Ecto neural progenitor cell (in vitro differentiated cells): Measurements from ENCODE around the gene VPS8.

Experiments used
- DNase-seq: peaks from one replicate; pipeline ENCODE4 v3.0.0-alpha.2; 2018; ENCODE audit warnings: low spot score

Gene VPS8

DNA sequence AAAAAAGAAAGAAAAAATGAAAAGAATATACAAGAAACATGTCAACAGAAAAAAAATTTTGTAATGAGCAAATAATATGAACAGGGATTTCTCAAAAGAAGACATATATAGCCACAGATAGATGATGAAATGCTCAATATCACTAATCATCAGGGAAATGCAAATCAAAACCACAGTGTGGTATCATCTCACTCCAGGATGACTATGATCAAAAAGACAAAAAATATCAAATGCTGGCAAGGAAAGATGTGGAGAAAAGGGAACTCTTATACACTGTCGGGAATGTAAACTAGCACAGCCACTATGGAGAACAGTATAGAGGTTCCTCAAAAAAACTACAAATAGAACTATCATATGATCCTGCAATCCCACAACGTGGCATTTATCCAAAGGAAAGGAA lies 246.8 kb downstream of the VPS8 start:
- DNase-seq: no peak

GRCh38 chr3:185059766-185060165 lies 247.8 kb downstream of the VPS8 start:
- DNase-seq: no peak

DNA sequence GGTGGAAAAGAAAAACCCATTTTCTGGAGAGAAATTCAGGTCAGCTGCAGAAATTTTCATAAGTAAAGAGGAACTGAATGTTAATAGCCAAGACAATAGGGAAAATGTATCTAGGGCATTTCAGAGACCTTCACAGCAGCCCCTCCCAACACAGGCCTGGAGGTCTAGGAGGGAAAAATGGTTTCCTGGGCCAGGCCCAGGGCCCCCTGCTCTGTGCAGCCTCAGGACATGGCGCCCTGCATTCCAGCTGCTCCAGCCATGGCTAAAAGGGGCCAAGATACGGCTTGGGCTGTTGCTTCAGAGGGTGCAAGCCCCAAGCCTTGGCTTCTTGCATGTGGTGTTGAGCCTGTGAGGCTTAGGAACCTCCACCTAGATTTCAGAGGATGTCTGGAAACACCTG lies 248.7 kb downstream of the VPS8 start:
- DNase-seq: no peak

DNA sequence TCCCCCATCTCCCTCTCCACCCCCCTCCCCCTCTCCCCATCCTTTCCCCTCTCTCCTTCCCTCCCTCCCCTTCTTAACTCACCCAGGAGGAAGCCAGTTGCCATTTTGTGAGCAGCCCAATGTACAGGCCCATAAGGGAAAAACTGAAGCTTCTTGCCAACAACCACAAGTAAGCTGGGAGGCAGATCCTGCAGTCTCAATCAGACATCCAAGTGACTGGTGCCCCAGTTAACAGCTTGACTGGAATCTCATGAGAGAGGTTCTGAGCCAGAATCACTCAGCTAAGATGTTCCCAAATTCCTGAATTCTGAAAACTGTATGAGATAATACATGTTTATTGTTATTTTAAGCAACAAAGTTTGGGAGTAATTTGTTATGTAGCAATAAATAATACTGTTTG lies 250.2 kb downstream of the VPS8 start:
- DNase-seq: no peak

GRCh38 chr3:185063431-185063830 lies 251.5 kb downstream of the VPS8 start:
- no peak for DNase-seq

- no peak for DNase-seq
These were observed 253.1 kb downstream of the VPS8 start for GRCh38 chr3:185065059-185065458.

DNA sequence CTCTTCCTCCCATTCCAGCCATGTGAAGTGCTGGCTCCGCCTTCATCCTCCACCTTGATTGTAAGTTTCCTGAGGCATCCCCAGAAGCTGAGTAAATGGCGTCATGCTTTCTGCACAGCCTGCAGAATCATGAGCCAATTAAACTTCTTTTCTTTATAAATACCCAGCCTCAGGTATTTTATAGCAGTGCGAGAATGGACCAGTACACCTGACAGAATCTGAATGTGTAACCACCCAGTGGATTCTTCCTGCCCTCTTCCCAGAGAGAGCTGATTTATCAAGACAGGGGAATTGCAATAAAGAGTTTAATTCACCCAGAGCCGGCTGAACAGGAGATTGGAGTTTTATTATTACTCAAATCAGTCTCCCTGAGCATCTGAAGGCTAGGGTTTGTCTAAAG lies 254.3 kb downstream of the VPS8 start:
- DNase-seq: no peak

DNA sequence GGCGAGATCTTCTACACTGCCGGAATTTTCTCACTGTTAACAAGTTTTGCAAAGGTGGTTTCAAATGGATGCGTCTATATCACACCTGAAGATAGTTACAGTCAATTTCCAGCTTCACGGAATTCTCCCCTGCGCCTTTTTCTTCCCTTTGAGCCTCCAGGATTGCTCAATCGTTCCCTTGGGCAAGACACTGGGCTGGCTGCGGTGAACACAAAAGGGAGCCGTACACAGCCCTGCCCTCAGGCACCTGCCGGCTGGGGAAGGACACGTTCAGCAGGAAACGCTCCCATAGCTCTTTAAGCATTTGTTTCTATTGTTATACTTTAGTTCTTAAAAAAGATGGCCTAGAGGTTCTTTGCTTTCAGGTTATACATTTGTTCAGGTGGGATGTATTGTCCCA lies 255.2 kb downstream of the VPS8 start:
- no peak for DNase-seq

- peak; percentile 76 for DNase-seq
These were observed 257.4 kb downstream of the VPS8 start for GRCh38 chr3:185069037-185070030.

DNA sequence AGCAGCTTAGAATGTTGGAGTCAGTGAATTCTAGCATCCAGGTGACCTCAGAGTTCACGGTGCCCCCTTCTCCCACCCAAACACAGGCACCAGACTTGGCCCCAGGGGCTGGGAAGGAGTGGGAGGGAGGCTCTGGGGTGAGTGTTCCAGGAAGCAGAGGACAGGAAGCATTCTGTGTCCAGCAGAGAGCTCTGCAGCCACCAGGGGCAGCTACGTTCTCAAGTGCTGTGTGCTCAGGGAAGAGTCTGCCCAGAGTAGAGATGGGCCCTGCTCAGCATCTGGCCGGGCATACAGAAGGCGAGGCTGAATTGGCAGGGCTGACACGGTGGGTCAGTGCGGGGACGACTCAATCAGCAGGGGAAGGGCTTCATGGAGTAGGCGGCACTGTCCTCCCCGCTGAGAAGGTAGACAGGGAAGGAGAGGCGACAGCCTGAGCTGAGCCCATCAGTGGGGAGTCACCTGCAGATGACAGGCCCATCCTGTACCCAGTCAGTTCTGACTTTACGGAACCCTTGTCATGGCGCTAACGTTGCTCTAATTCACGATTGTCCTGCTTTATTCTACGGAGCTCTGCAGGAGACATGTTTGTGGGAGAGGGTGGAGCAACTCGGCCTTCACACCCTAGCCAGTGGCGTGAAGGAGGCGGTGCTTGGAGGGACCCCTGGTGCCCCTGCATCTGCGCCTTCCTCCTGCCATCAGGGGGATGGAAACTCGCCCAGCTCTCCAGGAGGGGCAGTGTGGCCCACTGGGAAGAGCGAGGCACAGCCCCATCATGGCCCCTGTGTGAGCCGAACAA lies 258.7 kb downstream of the VPS8 start:
- peak; percentile 78 for DNase-seq

- no peak for DNase-seq
These were observed 259.4 kb downstream of the VPS8 start for GRCh38 chr3:185071287-185071800.

DNA sequence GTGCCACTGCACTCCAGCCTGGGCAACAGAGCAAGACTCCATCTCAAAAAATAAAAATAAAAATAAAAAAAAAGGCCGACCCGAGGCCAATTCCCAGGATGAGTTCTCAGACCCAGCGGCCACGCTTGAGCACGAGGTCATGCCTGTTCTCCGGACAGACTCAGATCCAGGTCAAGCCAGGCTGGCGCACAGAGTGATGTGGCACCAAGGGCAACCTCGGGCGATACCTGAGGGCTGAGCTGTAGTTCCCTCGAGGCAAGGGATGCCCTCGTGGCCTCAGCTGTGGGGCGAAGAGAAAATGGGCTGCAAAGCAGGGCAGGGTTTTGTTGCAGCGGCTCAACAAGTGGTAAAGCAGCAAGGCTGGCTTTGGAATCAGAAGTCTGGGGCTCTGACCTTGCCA lies 263.6 kb downstream of the VPS8 start:
- no peak for DNase-seq

- DNase-seq: no peak
These were observed 264.3 kb downstream of the VPS8 start for GRCh38 chr3:185076219-185076618.

- no peak for DNase-seq
These were observed 267.7 kb downstream of the VPS8 start for GRCh38 chr3:185079625-185080024.

DNA sequence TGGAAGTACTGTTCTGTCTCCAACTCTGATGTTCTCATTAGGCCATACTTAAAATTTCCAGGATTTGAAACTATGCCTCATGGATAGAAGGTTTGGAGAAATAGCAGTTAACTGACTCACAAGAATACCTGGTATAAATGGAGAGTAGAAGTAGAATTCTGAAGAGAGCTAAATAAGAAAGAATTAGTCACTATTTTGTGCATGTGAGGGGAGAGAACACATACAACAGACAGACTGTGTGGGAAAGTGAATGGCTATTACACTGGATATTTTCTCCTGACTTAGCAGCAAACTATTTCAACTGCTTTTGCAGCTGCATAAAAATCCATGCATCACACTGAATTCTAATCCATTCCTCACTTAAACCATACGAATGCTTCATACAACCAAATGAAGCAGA lies 269.6 kb downstream of the VPS8 start:
- no peak for DNase-seq

DNA sequence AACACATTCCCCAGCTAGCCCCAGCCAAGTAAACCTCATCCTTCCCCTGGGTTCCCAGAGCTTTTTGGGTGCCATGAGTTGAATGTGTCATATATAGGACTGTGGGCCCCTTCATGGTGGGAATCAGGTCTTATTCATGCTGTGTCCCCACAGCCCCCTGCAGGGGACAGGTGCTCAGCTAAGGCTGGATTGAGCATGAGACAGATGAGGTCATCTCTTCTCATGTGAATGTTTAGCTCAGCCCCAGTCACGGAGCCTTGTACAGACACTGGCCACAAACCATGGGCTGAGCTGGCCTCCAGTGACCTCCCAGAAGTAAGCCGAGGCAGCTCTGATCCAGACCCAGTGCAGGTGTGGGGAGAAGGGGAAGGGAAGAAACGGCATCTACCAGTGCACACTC lies 270.2 kb downstream of the VPS8 start:
- no peak for DNase-seq

- no peak for DNase-seq
These were observed 270.9 kb downstream of the VPS8 start for GRCh38 chr3:185082829-185083228.

GRCh38 chr3:185084402-185084801 lies 272.4 kb downstream of the VPS8 start:
- no peak for DNase-seq

DNA sequence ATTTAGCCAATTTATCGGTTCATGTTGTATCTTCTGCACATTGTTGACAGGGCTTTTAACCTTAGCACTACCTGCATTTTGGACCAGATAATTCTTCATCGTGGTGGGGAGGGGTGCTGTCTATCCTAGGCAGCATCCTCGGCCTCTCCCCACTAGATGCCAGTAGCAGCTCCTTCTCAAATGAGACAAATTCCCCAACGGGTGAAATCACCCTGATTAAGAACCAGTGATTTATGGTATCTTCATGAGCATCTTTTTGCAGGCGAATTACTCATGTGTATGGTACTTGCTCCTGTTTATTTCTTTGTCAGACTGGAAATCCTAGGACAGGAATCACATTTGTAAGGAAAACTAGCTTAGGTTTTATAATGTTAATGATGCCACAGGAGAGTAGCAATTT lies 272.9 kb downstream of the VPS8 start:
- no peak for DNase-seq

GRCh38 chr3:185087419-185087818 lies 275.5 kb downstream of the VPS8 start:
- no peak for DNase-seq

- DNase-seq: no peak
These were observed 277.4 kb downstream of the VPS8 start for GRCh38 chr3:185089343-185089742.

- DNase-seq: no peak
These were observed 277.8 kb downstream of the VPS8 start for GRCh38 chr3:185089751-185090150.

GRCh38 chr3:185090811-185091210 lies 278.8 kb downstream of the VPS8 start:
- DNase-seq: no peak
